ENCODE results near the gene ZNF84.

ZNF84 gene

DNA sequence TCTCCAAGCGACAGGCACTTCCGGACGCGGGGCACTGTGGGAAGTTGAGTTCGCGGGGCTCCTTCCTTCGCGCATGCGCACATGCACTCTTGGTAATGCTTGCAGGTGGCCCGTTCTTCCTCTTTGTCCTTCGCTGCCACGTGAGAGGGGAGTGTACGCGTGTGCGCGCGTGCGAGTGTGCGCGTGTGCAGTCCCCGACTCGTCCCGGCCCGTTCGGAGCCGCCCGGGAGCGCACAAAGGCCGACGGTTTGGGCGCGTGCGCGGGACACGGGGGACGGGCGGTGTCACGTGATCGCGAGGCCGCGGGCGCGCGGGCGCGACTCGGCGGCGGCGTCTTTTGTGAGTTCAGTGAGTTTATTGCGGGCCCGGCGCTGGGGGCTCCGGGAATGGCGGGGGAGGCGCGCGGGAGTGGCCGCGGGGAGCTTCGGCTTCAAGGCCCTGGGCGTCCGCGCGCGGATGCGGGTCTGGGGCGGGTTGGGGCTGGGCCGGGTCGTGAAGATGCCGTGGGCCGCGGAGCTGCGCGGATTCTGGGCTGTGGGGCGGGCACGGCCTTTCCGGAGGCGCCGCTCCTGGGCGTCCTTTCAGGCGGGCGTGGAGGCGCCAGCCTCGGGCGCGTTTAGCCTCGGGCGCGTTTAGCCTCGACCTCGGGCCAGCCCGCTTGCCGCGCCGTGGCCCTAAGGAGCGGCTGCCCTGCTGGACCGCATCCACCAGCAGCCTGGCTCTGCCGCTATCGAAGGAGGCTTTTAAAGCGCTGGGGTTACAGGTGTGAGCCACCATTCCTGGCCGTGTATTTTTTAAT, at the start of gene ZNF84:
Gene ZNF84 (plus strand): TSS at position 303 of the 799 bp plus-strand sequence. CDS start 3,959 bp downstream, outside the sequence.
- H3K4me3 ChIP-seq (ENCODE audit: low read depth, low read length): peak within 1 kb of the TSS; percentile 75

DNA sequence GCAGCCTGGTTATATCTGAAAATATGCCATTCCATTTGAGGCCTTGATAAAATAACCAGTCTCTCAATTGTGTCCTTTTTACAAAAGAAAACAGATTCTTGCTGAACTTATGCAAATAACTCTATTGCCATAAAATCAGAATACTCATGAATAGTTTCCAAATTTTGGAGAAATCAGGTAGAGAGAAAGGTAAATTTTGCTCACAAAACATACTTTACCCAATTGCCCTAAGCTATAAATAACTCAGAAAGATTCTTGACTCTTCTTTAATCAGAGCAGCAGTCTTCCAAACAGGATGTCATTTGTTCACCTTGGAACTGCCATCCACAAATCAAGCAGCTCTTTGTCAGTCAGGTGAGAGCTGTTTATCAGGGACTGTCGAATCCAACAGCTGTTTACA, 38.6 kb upstream of the ZNF84 start:
- H3K4me3 ChIP-seq (ENCODE audit: low read depth, low read length): no peak overlapping the region

DNA sequence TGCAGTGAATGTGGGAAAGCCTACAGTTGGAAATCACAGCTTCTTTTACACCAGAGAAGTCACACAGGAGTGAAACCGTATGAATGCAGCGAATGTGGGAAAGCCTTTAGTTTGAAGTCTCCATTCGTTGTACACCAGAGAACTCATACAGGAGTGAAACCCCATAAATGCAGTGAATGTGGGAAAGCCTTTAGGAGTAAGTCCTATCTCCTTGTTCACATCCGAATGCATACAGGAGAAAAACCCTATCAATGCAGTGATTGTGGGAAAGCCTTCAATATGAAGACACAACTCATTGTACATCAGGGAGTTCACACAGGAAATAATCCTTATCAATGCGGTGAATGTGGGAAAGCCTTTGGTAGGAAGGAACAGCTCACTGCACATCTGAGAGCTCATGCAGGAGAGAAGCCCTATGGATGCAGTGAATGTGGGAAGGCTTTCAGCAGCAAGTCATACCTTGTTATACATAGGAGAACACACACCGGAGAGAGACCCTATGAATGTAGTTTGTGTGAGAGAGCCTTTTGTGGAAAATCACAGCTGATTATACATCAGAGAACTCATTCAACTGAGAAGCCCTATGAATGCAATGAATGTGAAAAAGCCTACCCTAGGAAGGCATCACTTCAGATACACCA, 26.5 kb upstream of the ZNF84 start:
- no peak overlapping the region for H3K4me3 ChIP-seq (ENCODE audit: low read depth, low read length)

- H3K4me3 ChIP-seq (ENCODE audit: low read depth, low read length): no peak overlapping the region
These were observed 13.7 kb upstream of the ZNF84 start for GRCh38 chr12:133023566-133023965.

DNA sequence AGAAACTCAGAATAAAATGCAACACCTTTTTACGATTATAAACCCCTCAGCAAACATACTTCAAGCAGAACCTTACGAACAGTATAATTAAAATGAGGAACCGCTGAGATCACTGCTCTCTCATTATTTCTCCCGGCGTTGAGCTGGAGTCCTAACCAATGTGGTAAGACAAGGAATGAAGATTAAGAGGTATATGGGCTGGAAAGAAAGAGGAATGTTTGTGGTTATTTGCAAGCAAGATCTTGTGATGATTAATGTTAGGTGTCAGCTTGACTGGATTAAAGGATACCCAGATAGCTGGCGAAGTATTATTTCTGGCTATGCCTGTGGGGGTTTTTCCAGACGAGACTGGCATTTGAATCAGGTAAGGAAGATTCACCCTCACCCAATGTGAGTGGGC, 10.3 kb upstream of the ZNF84 start:
- no peak overlapping the region for H3K4me3 ChIP-seq (ENCODE audit: low read depth, low read length)

- peak overlapping the region; percentile 75 for H3K4me3 ChIP-seq (ENCODE audit: low read depth, low read length)
These were observed 905 bp downstream of the ZNF84 start for GRCh38 chr12:133038118-133038709.

DNA sequence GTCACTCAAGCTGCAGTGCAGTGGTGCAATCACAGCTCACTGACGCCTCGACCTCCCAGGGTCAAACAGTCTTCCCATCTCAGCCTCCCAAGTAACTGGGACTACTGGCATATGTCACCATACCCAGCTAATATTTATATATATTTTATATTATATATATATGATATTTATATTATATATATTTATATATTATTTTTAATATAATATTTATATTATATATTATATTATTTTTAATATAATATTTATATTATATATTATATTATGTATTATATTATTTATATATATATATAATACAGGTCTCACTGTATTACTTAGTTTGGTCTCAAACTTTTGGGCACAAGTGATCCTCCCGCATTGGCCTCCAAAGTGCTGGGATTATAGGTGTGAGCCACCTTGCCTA, 9.4 kb downstream of the ZNF84 start:
- H3K4me3 ChIP-seq (ENCODE audit: low read depth, low read length): no peak overlapping the region

GRCh38 chr12:133057446-133057845, 20.1 kb downstream of the ZNF84 start:
- no peak overlapping the region for H3K4me3 ChIP-seq (ENCODE audit: low read depth, low read length)

GRCh38 chr12:133058203-133059113, 21.1 kb downstream of the ZNF84 start:
- H3K4me3 ChIP-seq (ENCODE audit: low read depth, low read length): no peak overlapping the region

DNA sequence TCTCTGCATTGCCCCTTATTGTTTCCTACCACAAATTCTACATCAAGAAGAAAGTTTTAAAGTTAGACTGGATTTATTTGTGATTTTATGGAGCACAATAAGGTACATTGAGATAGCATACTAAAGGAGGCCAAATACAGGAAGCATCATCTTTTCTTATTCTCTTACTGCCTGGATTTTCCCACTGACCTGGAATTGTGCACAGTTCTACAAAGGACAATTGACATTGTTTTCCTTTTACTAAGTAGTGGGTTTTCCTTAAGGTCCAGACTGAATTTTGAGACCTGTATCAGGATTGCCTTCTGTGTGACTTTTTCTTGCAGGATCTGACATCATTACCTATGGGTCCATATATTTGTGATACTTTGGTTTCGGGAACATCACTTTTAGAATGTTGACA, 24.6 kb downstream of the ZNF84 start:
- H3K4me3 ChIP-seq (ENCODE audit: low read depth, low read length): no peak overlapping the region

GRCh38 chr12:133063556-133063955, 26.2 kb downstream of the ZNF84 start:
- H3K4me3 ChIP-seq (ENCODE audit: low read depth, low read length): no peak overlapping the region

GRCh38 chr12:133073836-133074235, 36.5 kb downstream of the ZNF84 start:
- H3K4me3 ChIP-seq (ENCODE audit: low read depth, low read length): no peak overlapping the region

GRCh38 chr12:133080026-133080367, 42.7 kb downstream of the ZNF84 start:
- peak overlapping the region; percentile 80 for H3K4me3 ChIP-seq (ENCODE audit: low read depth, low read length)

GRCh38 chr12:133080368-133081158, 43.3 kb downstream of the ZNF84 start, which contains the start of gene ZNF140:
TSS of gene ZNF140 (plus strand) at chr12:133080923. CDS start at chr12:133081321, 398 bp downstream.
- H3K4me3 ChIP-seq (ENCODE audit: low read depth, low read length): peak within 1 kb of the TSS; percentile 80

DNA sequence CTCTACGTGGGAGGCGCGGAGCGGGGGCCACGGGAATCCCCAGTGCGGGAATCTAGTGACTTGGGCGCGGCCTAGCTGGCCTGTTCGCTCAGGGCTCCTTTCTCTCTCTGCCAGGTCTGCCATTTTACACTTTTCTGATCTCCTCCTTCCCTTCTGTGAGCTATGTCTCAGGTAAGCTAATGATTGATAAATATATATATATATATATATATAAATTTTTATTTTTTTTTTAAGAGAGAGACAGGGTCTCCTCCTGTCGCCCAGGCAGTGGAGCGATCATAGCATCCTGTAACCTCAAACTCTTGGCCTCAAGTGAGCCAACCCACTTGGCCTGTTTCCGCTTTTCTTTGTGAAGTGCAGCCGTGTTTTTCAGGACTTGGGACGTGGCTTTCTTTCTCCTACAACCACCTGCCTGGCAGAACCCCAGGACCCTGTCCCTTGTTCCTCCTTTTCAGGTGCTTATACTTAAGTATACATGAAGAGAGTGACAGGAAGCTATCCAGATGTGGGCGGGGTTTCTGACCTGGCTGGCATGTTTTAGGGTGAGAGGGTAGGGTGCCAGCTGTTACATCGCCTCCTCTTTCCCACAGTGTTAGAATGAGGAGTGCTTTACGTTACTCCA, 44.0 kb downstream of the ZNF84 start:
- peak overlapping the region; percentile 80 for H3K4me3 ChIP-seq (ENCODE audit: low read depth, low read length)

DNA sequence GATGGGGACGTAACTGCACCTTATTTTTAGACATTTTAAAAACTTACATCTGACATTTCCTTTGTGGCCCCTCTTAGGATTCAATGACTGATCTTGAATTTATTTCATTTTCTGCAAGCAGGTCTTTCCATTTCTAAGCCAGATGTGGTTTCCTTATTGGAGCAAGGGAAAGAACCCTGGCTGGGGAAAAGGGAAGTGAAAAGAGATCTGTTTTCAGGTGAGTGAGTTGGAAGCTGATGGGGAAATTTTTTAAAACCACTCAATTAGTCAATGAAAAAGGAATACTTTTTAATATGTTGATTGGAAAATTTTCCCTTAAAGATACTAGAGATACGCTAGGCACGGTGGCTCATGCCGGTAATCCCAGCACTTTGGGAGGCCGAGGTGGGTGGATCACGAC, 46.0 kb downstream of the ZNF84 start:
- no peak overlapping the region for H3K4me3 ChIP-seq (ENCODE audit: low read depth, low read length)

- H3K4me3 ChIP-seq (ENCODE audit: low read depth, low read length): no peak overlapping the region
These were observed 68.3 kb downstream of the ZNF84 start for GRCh38 chr12:133105620-133106019.

DNA sequence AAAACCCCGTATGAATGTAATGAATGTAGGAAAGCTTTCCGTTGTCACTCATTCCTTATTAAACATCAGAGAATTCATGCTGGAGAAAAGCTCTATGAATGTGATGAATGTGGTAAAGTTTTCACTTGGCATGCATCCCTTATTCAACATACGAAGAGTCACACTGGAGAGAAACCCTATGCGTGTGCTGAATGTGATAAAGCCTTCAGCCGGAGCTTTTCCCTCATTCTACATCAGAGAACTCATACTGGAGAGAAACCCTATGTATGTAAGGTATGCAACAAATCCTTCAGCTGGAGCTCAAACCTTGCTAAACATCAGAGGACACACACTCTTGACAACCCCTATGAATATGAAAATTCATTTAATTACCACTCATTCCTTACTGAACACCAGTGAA, 68.9 kb downstream of the ZNF84 start:
- H3K4me3 ChIP-seq (ENCODE audit: low read depth, low read length): no peak overlapping the region

GRCh38 chr12:133107121-133107520, 69.8 kb downstream of the ZNF84 start:
- H3K4me3 ChIP-seq (ENCODE audit: low read depth, low read length): no peak overlapping the region

DNA sequence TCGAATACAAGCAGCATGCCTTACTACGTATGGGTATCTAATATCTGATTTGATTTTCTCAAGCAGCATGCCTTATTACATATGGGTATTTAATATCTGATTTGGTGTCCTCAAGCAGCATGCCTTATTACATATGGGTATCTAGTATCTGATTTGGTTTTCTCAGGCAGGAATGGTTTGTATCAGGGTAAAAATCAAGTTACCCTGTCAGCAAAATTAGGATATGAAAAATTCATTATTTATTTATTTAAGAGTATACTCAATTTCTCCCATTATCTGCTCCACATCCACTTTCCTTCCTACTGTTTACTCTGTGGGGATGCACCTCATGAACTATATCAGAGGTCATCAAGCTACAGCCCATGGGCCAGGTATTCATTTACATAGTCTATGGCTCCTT, 70.8 kb downstream of the ZNF84 start:
- no peak overlapping the region for H3K4me3 ChIP-seq (ENCODE audit: low read depth, low read length)
